Activated T-helper 1 cell treated with Interleukin-2 at 50 U/mL for 16 hours (primary cell): ENCODE measurements around the gene MEGF6.
A peak's percentile ranks its signal among the peaks of the same experiment; 100 is the strongest.

Experiments used
- DNase-seq: peaks from one replicate; pipeline ENCODE4 v3.0.0-alpha.2; 2020; ENCODE audit warnings: low read depth

Gene MEGF6

GRCh38 chr1:3611170-3612019 is at the start of gene MEGF6:
Gene MEGF6 (minus strand): TSS chr1:3611508. CDS start chr1:3611268, 240 bp downstream.
- DNase-seq, result peak; percentile 43

GRCh38 chr1:3660704-3661103 is 49.4 kb upstream of the MEGF6 start:
- DNase-seq, result no peak

GRCh38 chr1:3659093-3659492 is 47.8 kb upstream of the MEGF6 start:
- DNase-seq, result no peak

GRCh38 chr1:3658231-3658615 is 46.9 kb upstream of the MEGF6 start:
- no peak for DNase-seq

- no peak for DNase-seq
Observed at GRCh38 chr1:3657578-3658230, 46.4 kb upstream of the MEGF6 start.

- no peak for DNase-seq
Observed at GRCh38 chr1:3657096-3657475, 45.8 kb upstream of the MEGF6 start.

GRCh38 chr1:3656450-3657095 is 45.3 kb upstream of the MEGF6 start:
- DNase-seq, result no peak

- no peak for DNase-seq
Observed at GRCh38 chr1:3654549-3655281, 43.4 kb upstream of the MEGF6 start.

- no peak for DNase-seq
Observed at GRCh38 chr1:3653286-3653618, 41.9 kb upstream of the MEGF6 start.

GRCh38 chr1:3652548-3653285 is 41.4 kb upstream of the MEGF6 start:
- no peak for DNase-seq

GRCh38 chr1:3651930-3652547 is 40.7 kb upstream of the MEGF6 start, which contains the start of gene TP73:
Gene TP73 (plus strand): TSS chr1:3652516. CDS start chr1:3682366, 29,850 bp downstream.
- no peak for DNase-seq

GRCh38 chr1:3651026-3651929 is 40.0 kb upstream of the MEGF6 start:
- no peak for DNase-seq

GRCh38 chr1:3650248-3651025 is 39.1 kb upstream of the MEGF6 start:
- no peak for DNase-seq

- peak; percentile 81 for DNase-seq
Observed at GRCh38 chr1:3649342-3650247, 38.3 kb upstream of the MEGF6 start, which contains the start of gene WRAP73. Gene WRAP73 (minus strand): TSS chr1:3650103. CDS start chr1:3649999, 104 bp downstream.

- DNase-seq, result no peak
Observed at GRCh38 chr1:3646596-3646995, 35.3 kb upstream of the MEGF6 start.

- DNase-seq, result no peak
Observed at GRCh38 chr1:3645666-3646355, 34.5 kb upstream of the MEGF6 start.

- no peak for DNase-seq
Observed at GRCh38 chr1:3645247-3645646, 33.9 kb upstream of the MEGF6 start.
